HCT116 (cell line): ENCODE measurements around the gene GMDS. TPM values are rescaled to one million over a fixed set of nuclear protein-coding genes. Genes with fewer than 3 reads are reported as not detected.

Experiments
- ATAC-seq: fragments of 200-7000 bp; cut with Tn5 transposase; 2 replicates; pipeline ENCODE4 v1.9.1; 2020; ENCODE audit warnings: mild to moderate bottlenecking, moderate library complexity
- BruUV-seq: library from RNA; stranded (reverse); fragments of 400-500 nt; replicated peaks from 2 replicates; lab custom pipeline; 2021; lab: Mats Ljungman, UMichigan
- CTCF ChIA-PET: fragments of 300-600 bp; sonication (Branson Sonifier 250); formaldehyde crosslinking; loops from one replicate; lab custom pipeline; 2021; ENCODE audit warnings: antibody characterized with exemption; lab: Charles Lee
- POLR2A ChIA-PET: fragments of 300-600, 350-600 bp; sonication (Branson Sonifier 250); formaldehyde crosslinking; loops from one replicate; lab custom pipeline; 2021; ENCODE audit warnings: antibody characterized with exemption; lab: Charles Lee
- RAD21 ChIA-PET, 2 experiments: fragments of 300-600 bp; sonication (Branson Sonifier 250); formaldehyde crosslinking; loops; one replicate each; lab custom pipeline; 2023; ENCODE audit warnings: low total read pairs in 2 of 2; ENCODE audit not compliant: uncharacterized antibody in 2 of 2, unreplicated experiment in 2 of 2, low non-redundant PET in 1 of 2; lab: Charles Lee
- DNase-seq: peaks from one replicate; pipeline ENCODE4 v3.0.0-alpha.2; 2010; ENCODE audit warnings: low read depth, low spot score
- H2AFZ ChIP-seq: fragments of 200-600 bp; shearing (Covaris generic), sonication (generic); 2 replicates; pipeline ENCODE4 v1.6.1; 2017; ENCODE audit warnings: low read depth, mixed run types, mixed read lengths, antibody characterized with exemption, low read length; ENCODE audit not compliant: poor library complexity, severe bottlenecking
- H3K27ac ChIP-seq: 2 replicates; pipeline ENCODE4 v1.5.1; 2012; ENCODE audit warnings: low read depth, low read length
- H3K27me3 ChIP-seq: fragments of 200-600 bp; sonication (generic); 2 replicates; pipeline ENCODE4 v1.6.1; 2016; ENCODE audit warnings: mixed run types, low read length, mixed read lengths; ENCODE audit not compliant: insufficient read depth
- H3K36me3 ChIP-seq, 2 experiments: fragments of 200-500 bp in 1 of 2; fragments of 200-600 bp in 1 of 2; sonication (Bioruptor generic) in 1 of 2; sonication (generic) in 1 of 2; 2 replicates each; pipeline versions ENCODE4 v1.5.1 to v1.6.1; 2014 to 2016; ENCODE audit warnings: low read length in 2 of 2, inconsistent platforms in 1 of 2, mixed read lengths in 1 of 2, mixed run types in 1 of 2; ENCODE audit not compliant: insufficient read depth in 2 of 2, control insufficient read depth in 1 of 2
- H3K4me1 ChIP-seq, 2 experiments: fragments of 200-600 bp in 1 of 2; sonication (generic) in 1 of 2; 2 replicates each; pipeline versions ENCODE4 v1.5.1 to v1.6.1; 2012 to 2017; ENCODE audit warnings: low read length in 2 of 2, inconsistent platforms in 1 of 2, mild to moderate bottlenecking in 1 of 2, mixed read lengths in 1 of 2, mixed run types in 1 of 2, moderate library complexity in 1 of 2; ENCODE audit not compliant: insufficient read depth in 2 of 2, control insufficient read depth in 1 of 2
- H3K4me2 ChIP-seq: fragments of 200-600 bp; sonication (generic); 2 replicates; pipeline ENCODE4 v1.6.1; 2017; ENCODE audit warnings: mixed run types, low read length, mixed read lengths
- H3K4me3 ChIP-seq, 2 experiments: fragments of 200-600 bp in 1 of 2; sonication (generic) in 1 of 2; replicated peaks in 1 of 2; 2 replicates each; pipeline ENCODE4 v1.5.1; 2011 to 2016; ENCODE audit warnings: low read length in 2 of 2, control low read depth in 1 of 2, low read depth in 1 of 2, mild to moderate bottlenecking in 1 of 2, mixed read lengths in 1 of 2, mixed run types in 1 of 2
- H3K79me2 ChIP-seq: fragments of 200-600 bp; sonication (generic); 2 replicates; pipeline ENCODE4 v1.6.1; 2017; ENCODE audit warnings: mild to moderate bottlenecking, mixed run types, low read length, moderate library complexity, mixed read lengths; ENCODE audit not compliant: insufficient read depth
- H3K9ac ChIP-seq: fragments of 200-600 bp; sonication (generic); 2 replicates; pipeline ENCODE4 v1.6.1; 2016; ENCODE audit warnings: low read length, mixed read lengths
- H3K9me2 ChIP-seq: fragments of 200-600 bp; sonication (generic), shearing (Covaris generic); 2 replicates; pipeline ENCODE4 v1.6.1; 2017; ENCODE audit warnings: mixed run types, mild to moderate bottlenecking, moderate library complexity; ENCODE audit not compliant: insufficient read depth
- H3K9me3 ChIP-seq, 2 experiments: fragments of 200-500 bp in 1 of 2; fragments of 200-600 bp in 1 of 2; sonication (Bioruptor generic) in 1 of 2; sonication (generic) in 1 of 2; 2 replicates each; pipeline ENCODE4 v1.6.1; 2014 to 2017; ENCODE audit warnings: low read length in 2 of 2, mixed read lengths in 2 of 2, inconsistent platforms in 1 of 2, low read depth in 1 of 2, mild to moderate bottlenecking in 1 of 2, mixed run types in 1 of 2, moderate library complexity in 1 of 2; ENCODE audit not compliant: control insufficient read depth in 1 of 2, insufficient read depth in 1 of 2
- H4K20me1 ChIP-seq: fragments of 200-600 bp; sonication (generic), shearing (Covaris generic); 2 replicates; pipeline ENCODE4 v1.6.1; 2017; ENCODE audit warnings: mixed run types, mild to moderate bottlenecking, moderate library complexity; ENCODE audit not compliant: insufficient read depth
- ATF3 ChIP-seq: IDR thresholded peaks from 2 replicates; pipeline ENCODE4 v1.6.1; 2012
- CBX3 ChIP-seq: IDR thresholded peaks from 2 replicates; pipeline ENCODE4 v1.6.1; 2012; ENCODE audit warnings: low read depth
- CEBPB ChIP-seq: IDR thresholded peaks from 2 replicates; pipeline ENCODE4 v1.6.1; 2012; ENCODE audit warnings: low read depth
- CTCF ChIP-seq, 3 experiments: fragments of 200-600 bp in 1 of 3; sonication (generic) in 1 of 3; IDR thresholded peaks in 2 of 3; conservative IDR thresholded peaks in 1 of 3; 2 replicates each; pipeline ENCODE4 v1.5.1; 2012 to 2017; ENCODE audit warnings: low read depth in 2 of 3, low read length in 2 of 3, antibody characterized with exemption in 1 of 3, borderline replicate concordance in 1 of 3, control low read depth in 1 of 3, mild to moderate bottlenecking in 1 of 3, mixed read lengths in 1 of 3, mixed run types in 1 of 3, moderate library complexity in 1 of 3; ENCODE audit not compliant: insufficient read depth in 1 of 3
- EGR1 ChIP-seq: IDR thresholded peaks from 2 replicates; pipeline ENCODE4 v1.6.1; 2012; ENCODE audit warnings: low read depth
- ELF1 ChIP-seq: IDR thresholded peaks from 2 replicates; pipeline ENCODE4 v1.6.1; 2012; ENCODE audit warnings: low read depth, borderline replicate concordance
- FOSL1 ChIP-seq: IDR thresholded peaks from 2 replicates; pipeline ENCODE4 v1.6.1; 2012; ENCODE audit warnings: low read depth
- MAX ChIP-seq: IDR thresholded peaks from 2 replicates; pipeline ENCODE4 v1.6.1; 2012
- SP1 ChIP-seq: IDR thresholded peaks from 2 replicates; pipeline ENCODE4 v1.6.1; 2012; ENCODE audit warnings: low read depth
- SRF ChIP-seq: IDR thresholded peaks from 2 replicates; pipeline ENCODE4 v1.6.1; 2012; ENCODE audit warnings: low read depth
- TCF7L2 ChIP-seq: IDR thresholded peaks from 2 replicates; pipeline ENCODE4 v1.7.0; 2011; ENCODE audit warnings: borderline replicate concordance, inconsistent platforms; ENCODE audit not compliant: insufficient read depth, insufficient read length; ENCODE audit errors: extremely low read depth
- YY1 ChIP-seq: IDR thresholded peaks from 2 replicates; pipeline ENCODE4 v1.6.1; 2011; ENCODE audit warnings: low read length, low read depth, moderate library complexity, mild to moderate bottlenecking; ENCODE audit not compliant: insufficient replicate concordance; ENCODE audit errors: extremely low read depth
- ZNF274 ChIP-seq: fragments of 200-500 bp; sonication (Bioruptor generic); IDR thresholded peaks from 2 replicates; pipeline ENCODE4 v1.6.1; 2014; ENCODE audit warnings: mild to moderate bottlenecking, low read depth, low read length, inconsistent platforms
- intact Hi-C: fragments of 100-400 bp; cut with micrococcal nuclease; formaldehyde crosslinking; loops from 2 replicates; pipeline ENCODE4 v1.10.0; 2022
- total RNA-seq: library from RNA; stranded (reverse); gene quantifications from one replicate; pipeline ENCODE4 v1.2.1, GENCODE V29; 2021; ENCODE audit not compliant: unreplicated experiment

GMDS gene
- total RNA-seq, 1 experiment from 2014 or later, result 34.4 TPM

GRCh38 chr6:1589208-1589607, 656.2 kb downstream of the GMDS start:
- no peaks in the 10 kb centered on the region for H3K79me2 ChIP-seq

More at GRCh38 chr6:1589208-1589607, 656.2 kb downstream of the GMDS start:
- Histone ChIP-seq H4K20me1 (no peaks in the 10 kb centered on the region), H3K27ac (no peak overlapping the region), H3K27me3 (0 out of 2 replicates have a peak, but pooled peaks cover 3% of the 10 kb centered on the region), H3K9me2 (no peaks in the 10 kb centered on the region), H3K4me3 (no peak overlapping the region), H3K4me2 (no peak overlapping the region), H3K36me3 (no peaks in the 10 kb centered on the region), H3K9ac (no peak overlapping the region), H3K9me3 (no peaks in the 10 kb centered on the region), H3K4me1 (no peaks in the 10 kb centered on the region), H2AFZ (no peak overlapping the region)
- no TSS peak for BruUV-seq
- no peak for ATAC-seq
- no peak for DNase-seq
- TF ChIP-seq CBX3 (no peak), ELF1 (no peak), YY1 (no peak), FOSL1 (no peak), EGR1 (no peak), CEBPB (no peak), SRF (no peak), SP1 (no peak), MAX (no peak), ATF3 (no peak), TCF7L2 (no peak), ZNF274 (no peak), CTCF (IDR thresholded peaks at IDR 0.05 in 2 of 3, conservative IDR thresholded peaks at IDR 0.05 in 1 of 3; ENCODE audit: borderline replicate concordance in 1 of 3, insufficient read depth in 1 of 3, low read depth in 2 of 3, low read length in 2 of 3) (no peak)
- intact Hi-C loops, result no loop called here
- POLR2A ChIA-PET, result no interaction called here
- RAD21 ChIA-PET, result no interaction called here
- CTCF ChIA-PET, result no interaction called here
